SU-DHL-6 (cell line): ENCODE data around the gene DACH1.

Source experiments
- EZH2phosphoT487 ChIP-seq: fragments of 200-600 bp; sonication (generic), shearing (Covaris generic); conservative IDR thresholded peaks from 2 replicates; pipeline ENCODE4 v1.6.1; 2018; ENCODE audit warnings: mild to moderate bottlenecking, antibody characterized with exemption, low read length, moderate library complexity, mixed read lengths
- TF ChIP-seq, protein P1 (sequence below): fragments of 200-600 bp; sonication (generic); IDR thresholded peaks from one replicate; pipeline ENCODE4 v1.5.1; 2017; ENCODE audit warnings: antibody characterized with exemption, mild to moderate bottlenecking, low read length, moderate library complexity; ENCODE audit not compliant: insufficient read depth, poor library complexity, severe bottlenecking

DNA sequence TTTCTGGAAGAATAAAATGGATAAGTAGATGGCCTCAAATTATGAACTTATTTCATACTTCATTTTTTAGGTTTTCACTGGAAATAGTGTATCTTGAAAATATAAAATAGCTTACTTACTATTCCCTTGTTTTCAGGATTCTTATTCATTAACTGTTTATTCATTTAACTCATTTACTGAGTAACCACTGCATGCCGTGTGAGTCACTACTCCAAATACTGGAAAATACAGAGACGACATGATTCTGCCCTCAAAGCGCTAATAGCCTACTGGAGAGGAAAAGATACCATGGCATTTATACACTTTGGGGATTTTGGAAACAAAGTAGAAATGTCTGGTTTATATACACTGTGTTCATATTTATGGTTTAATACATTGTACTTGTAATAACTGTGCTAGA is 270.9 kb downstream of the DACH1 start:
- TF ChIP-seq, protein P1, sequence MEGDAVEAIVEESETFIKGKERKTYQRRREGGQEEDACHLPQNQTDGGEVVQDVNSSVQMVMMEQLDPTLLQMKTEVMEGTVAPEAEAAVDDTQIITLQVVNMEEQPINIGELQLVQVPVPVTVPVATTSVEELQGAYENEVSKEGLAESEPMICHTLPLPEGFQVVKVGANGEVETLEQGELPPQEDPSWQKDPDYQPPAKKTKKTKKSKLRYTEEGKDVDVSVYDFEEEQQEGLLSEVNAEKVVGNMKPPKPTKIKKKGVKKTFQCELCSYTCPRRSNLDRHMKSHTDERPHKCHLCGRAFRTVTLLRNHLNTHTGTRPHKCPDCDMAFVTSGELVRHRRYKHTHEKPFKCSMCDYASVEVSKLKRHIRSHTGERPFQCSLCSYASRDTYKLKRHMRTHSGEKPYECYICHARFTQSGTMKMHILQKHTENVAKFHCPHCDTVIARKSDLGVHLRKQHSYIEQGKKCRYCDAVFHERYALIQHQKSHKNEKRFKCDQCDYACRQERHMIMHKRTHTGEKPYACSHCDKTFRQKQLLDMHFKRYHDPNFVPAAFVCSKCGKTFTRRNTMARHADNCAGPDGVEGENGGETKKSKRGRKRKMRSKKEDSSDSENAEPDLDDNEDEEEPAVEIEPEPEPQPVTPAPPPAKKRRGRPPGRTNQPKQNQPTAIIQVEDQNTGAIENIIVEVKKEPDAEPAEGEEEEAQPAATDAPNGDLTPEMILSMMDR = no peak
- no peak for TF ChIP-seq EZH2phosphoT487
